GM19438 (cell line): ENCODE measurements around the gene SYN1.

Experiments
- ATAC-seq: cut with Tn5 transposase; IDR thresholded peaks from one replicate; pipeline ENCODE4 v1.9.1; 2021; ENCODE audit warnings: low read depth; ENCODE audit not compliant: unreplicated experiment

Gene SYN1

GRCh38 chrX:47634871-47635575 lies 15.4 kb upstream of the SYN1 start:
- ATAC-seq: no peak

GRCh38 chrX:47633689-47634590 lies 14.3 kb upstream of the SYN1 start:
- ATAC-seq: no peak

GRCh38 chrX:47632666-47633065 lies 13.0 kb upstream of the SYN1 start:
- no peak for ATAC-seq

- no peak for ATAC-seq
Observed at GRCh38 chrX:47631676-47632075, 12.0 kb upstream of the SYN1 start.

GRCh38 chrX:47629419-47630200 lies 10.0 kb upstream of the SYN1 start, which contains the start of gene CFP:
CFP (minus strand) TSS chrX:47629930; CDS start chrX:47629844, 86 bp downstream.
- no peak for ATAC-seq

GRCh38 chrX:47628982-47629381 lies 9.3 kb upstream of the SYN1 start:
- no peak for ATAC-seq

- no peak for ATAC-seq
Observed at GRCh38 chrX:47625365-47625764, 5.7 kb upstream of the SYN1 start.

- no peak for ATAC-seq
Observed at GRCh38 chrX:47623540-47624027, 3.9 kb upstream of the SYN1 start.

- no peak for ATAC-seq
Observed at GRCh38 chrX:47621851-47622250, 2.2 kb upstream of the SYN1 start.

GRCh38 chrX:47620303-47620685 lies 637 bp upstream of the SYN1 start:
- ATAC-seq: no peak

GRCh38 chrX:47618923-47619485 lies 653 bp downstream of the SYN1 start:
- ATAC-seq: no peak

- ATAC-seq: no peak
Observed at GRCh38 chrX:47614618-47615017, 5.0 kb downstream of the SYN1 start.

- no peak for ATAC-seq
Observed at GRCh38 chrX:47613082-47613481, 6.6 kb downstream of the SYN1 start.

- ATAC-seq: no peak
Observed at GRCh38 chrX:47612418-47612817, 7.2 kb downstream of the SYN1 start.

GRCh38 chrX:47611926-47612325 lies 7.7 kb downstream of the SYN1 start:
- ATAC-seq: no peak

- ATAC-seq: no peak
Observed at GRCh38 chrX:47611489-47611888, 8.2 kb downstream of the SYN1 start.

- no peak for ATAC-seq
Observed at GRCh38 chrX:47610511-47610910, 9.1 kb downstream of the SYN1 start.

GRCh38 chrX:47608130-47608810 lies 11.4 kb downstream of the SYN1 start:
- ATAC-seq: no peak

- no peak for ATAC-seq
Observed at GRCh38 chrX:47607091-47607490, 12.6 kb downstream of the SYN1 start.

- no peak for ATAC-seq
Observed at GRCh38 chrX:47605024-47605423, 14.6 kb downstream of the SYN1 start.
